IMR-90 (cell line): ENCODE results near the gene UNC13A. TPM values are rescaled to one million over a fixed set of nuclear protein-coding genes. Genes with fewer than 3 reads are reported as not detected.

Experiments
- ATAC-seq: fragments of 200-7000 bp; cut with Tn5 transposase; 2 replicates; pipeline ENCODE4 v1.9.1; 2020; ENCODE audit warnings: low read depth, mild to moderate bottlenecking, moderate library complexity
- BruUV-seq: library from RNA; stranded (reverse); fragments of 400-500 nt; replicated peaks from 2 replicates; lab custom pipeline; 2021; lab: Mats Ljungman, UMichigan
- CTCF ChIA-PET: fragments of 300-600 bp; formaldehyde crosslinking; extraction: SDS; loops from one replicate; lab custom pipeline; 2021; ENCODE audit warnings: antibody characterized with exemption; lab: Yijun Ruan, JAX
- POLR2A ChIA-PET: fragments of 300-600 bp; sonication (Branson Sonifier 250); formaldehyde crosslinking; loops from one replicate; lab custom pipeline; 2022; ENCODE audit warnings: antibody characterized with exemption; ENCODE audit not compliant: unreplicated experiment; lab: Charles Lee
- DNase-seq: peaks from one replicate; pipeline ENCODE4 v3.0.0; 2013
- H2AFZ ChIP-seq: replicated peaks from 2 replicates; pipeline ENCODE3; 2013; ENCODE audit warnings: low read length, mild to moderate bottlenecking; ENCODE audit not compliant: poor library complexity
- H2AK5ac ChIP-seq: 2 replicates; pipeline ENCODE4 v1.6.1; 2013; ENCODE audit warnings: low read depth, low read length, inconsistent platforms
- H2AK9ac ChIP-seq: replicated peaks from 2 replicates; pipeline ENCODE3; 2013; ENCODE audit warnings: mild to moderate bottlenecking, low read depth, low read length, moderate library complexity; ENCODE audit not compliant: poor library complexity
- H2BK120ac ChIP-seq: 2 replicates; pipeline ENCODE4 v1.6.1; 2013; ENCODE audit warnings: low read depth, low read length, inconsistent platforms
- H2BK15ac ChIP-seq: 3 replicates; pipeline ENCODE4 v1.6.1; 2013; ENCODE audit warnings: low read depth, low read length, inconsistent platforms
- H2BK20ac ChIP-seq: 2 replicates; pipeline ENCODE4 v1.6.1; 2013; ENCODE audit warnings: low read depth, mild to moderate bottlenecking, inconsistent platforms, low read length, moderate library complexity
- H2BK5ac ChIP-seq: 2 replicates; pipeline ENCODE4 v1.6.1; 2013; ENCODE audit warnings: mild to moderate bottlenecking, low read depth, low read length, inconsistent platforms; ENCODE audit not compliant: poor library complexity, severe bottlenecking
- H3K14ac ChIP-seq: replicated peaks from 2 replicates; pipeline ENCODE4 v1.6.1; 2013; ENCODE audit warnings: low read depth, low read length, inconsistent platforms
- H3K18ac ChIP-seq: 2 replicates; pipeline ENCODE4 v1.6.1; 2013; ENCODE audit warnings: low read depth, low read length, control low read depth
- H3K23ac ChIP-seq: 2 replicates; pipeline ENCODE4 v1.6.1; 2013; ENCODE audit warnings: low read depth, low read length, inconsistent platforms
- H3K27ac ChIP-seq: 2 replicates; pipeline ENCODE4 v1.5.1; 2013; ENCODE audit warnings: mild to moderate bottlenecking, control low read depth, low read length; ENCODE audit not compliant: insufficient read depth
- H3K27me3 ChIP-seq: 2 replicates; pipeline ENCODE4 v1.6.1; 2013; ENCODE audit warnings: low read length; ENCODE audit not compliant: control insufficient read depth, insufficient read depth
- H3K36me3 ChIP-seq: 2 replicates; pipeline ENCODE4 v1.6.1; 2013; ENCODE audit warnings: low read length, mixed read lengths; ENCODE audit not compliant: control insufficient read depth, insufficient read depth
- H3K4ac ChIP-seq: 2 replicates; pipeline ENCODE4 v1.6.1; 2013; ENCODE audit warnings: low read depth, low read length, inconsistent platforms
- H3K4me1 ChIP-seq: 2 replicates; pipeline ENCODE4 v1.6.1; 2013; ENCODE audit warnings: low read length, mixed read lengths; ENCODE audit not compliant: control insufficient read depth, insufficient read depth
- H3K4me2 ChIP-seq: 2 replicates; pipeline ENCODE4 v1.6.1; 2013; ENCODE audit warnings: low read depth, mild to moderate bottlenecking, control low read depth, low read length, moderate library complexity
- H3K4me3 ChIP-seq: 2 replicates; pipeline ENCODE4 v1.5.1; 2013; ENCODE audit warnings: low read depth, mild to moderate bottlenecking, control low read depth, low read length, moderate library complexity; ENCODE audit not compliant: insufficient read depth
- H3K56ac ChIP-seq: 2 replicates; pipeline ENCODE4 v1.6.1; 2013; ENCODE audit warnings: low read length, inconsistent platforms; ENCODE audit not compliant: insufficient read depth; ENCODE audit errors: extremely low read depth
- H3K79me1 ChIP-seq, 2 experiments: 2 replicates each; pipeline ENCODE4 v1.6.1; 2013; ENCODE audit warnings: low read length in 2 of 2, inconsistent platforms in 1 of 2, low read depth in 1 of 2
- H3K9ac ChIP-seq: 2 replicates; pipeline ENCODE4 v1.6.1; 2013; ENCODE audit warnings: low read depth, low read length, control low read depth
- H3K9me1 ChIP-seq: 2 replicates; pipeline ENCODE4 v1.6.1; 2013; ENCODE audit warnings: low read length, inconsistent platforms; ENCODE audit not compliant: insufficient read depth
- H3K9me3 ChIP-seq: 2 replicates; pipeline ENCODE4 v1.6.1; 2013; ENCODE audit warnings: low read length; ENCODE audit not compliant: control insufficient read depth, insufficient read depth
- H4K20me1 ChIP-seq: 2 replicates; pipeline ENCODE4 v1.6.1; 2013; ENCODE audit warnings: low read length, inconsistent platforms; ENCODE audit not compliant: insufficient read depth
- H4K5ac ChIP-seq: 2 replicates; pipeline ENCODE4 v1.6.1; 2013; ENCODE audit warnings: mild to moderate bottlenecking, low read depth, low read length, control low read depth
- H4K8ac ChIP-seq, 2 experiments: 2 replicates each; pipeline ENCODE4 v1.6.1; 2013; ENCODE audit warnings: low read depth in 2 of 2, low read length in 2 of 2, control low read depth in 1 of 2, inconsistent platforms in 1 of 2
- H4K91ac ChIP-seq: 2 replicates; pipeline ENCODE4 v1.6.1; 2013; ENCODE audit warnings: low read depth, low read length, inconsistent platforms; ENCODE audit not compliant: insufficient read depth
- BHLHE40 ChIP-seq: fragments of 150-350 bp; IDR thresholded peaks from 2 replicates; pipeline ENCODE4 v1.6.1; 2016; ENCODE audit warnings: mild to moderate bottlenecking, low read depth, low read length
- CEBPB ChIP-seq: IDR thresholded peaks from 2 replicates; pipeline ENCODE4 v1.6.1; 2012; ENCODE audit warnings: low read depth, low read length, improper control_type of control experiment
- CHD1 ChIP-seq: IDR thresholded peaks from 2 replicates; pipeline ENCODE4 v1.6.1; 2012; ENCODE audit warnings: low read depth, low read length, improper control_type of control experiment
- FOS ChIP-seq: fragments of 150-350 bp; IDR thresholded peaks from 2 replicates; pipeline ENCODE4 v1.6.1; 2016; ENCODE audit warnings: low read depth, low read length
- MAFK ChIP-seq: IDR thresholded peaks from 2 replicates; pipeline ENCODE4 v1.6.1; 2012; ENCODE audit warnings: low read depth, low read length, improper control_type of control experiment
- MAZ ChIP-seq: IDR thresholded peaks from 2 replicates; pipeline ENCODE4 v1.6.1; 2012; ENCODE audit warnings: low read depth, mild to moderate bottlenecking, low read length, improper control_type of control experiment, moderate library complexity, borderline replicate concordance
- NFE2L2 ChIP-seq: fragments of 150-350 bp; IDR thresholded peaks from 2 replicates; pipeline ENCODE4 v1.6.1; 2016; ENCODE audit warnings: low read depth, mild to moderate bottlenecking, low read length
- POLR2A ChIP-seq: IDR thresholded peaks from 2 replicates; pipeline ENCODE4 v1.6.1; 2012; ENCODE audit warnings: mild to moderate bottlenecking, low read depth, low read length
- RAD21 ChIP-seq: IDR thresholded peaks from 2 replicates; pipeline ENCODE4 v1.6.1; 2012; ENCODE audit warnings: low read length, improper control_type of control experiment
- RCOR1 ChIP-seq: IDR thresholded peaks from 2 replicates; pipeline ENCODE4 v1.6.1; 2012; ENCODE audit warnings: mild to moderate bottlenecking, low read length, improper control_type of control experiment; ENCODE audit not compliant: insufficient replicate concordance
- RFX5 ChIP-seq: IDR thresholded peaks from 2 replicates; pipeline ENCODE4 v1.8.0; 2012; ENCODE audit warnings: low read depth, mild to moderate bottlenecking, low read length, moderate library complexity
- SMC3 ChIP-seq: fragments of 150-350 bp; IDR thresholded peaks from 2 replicates; pipeline ENCODE4 v1.6.1; 2016; ENCODE audit warnings: low read depth, mild to moderate bottlenecking, antibody characterized with exemption, low read length, moderate library complexity
- USF2 ChIP-seq: fragments of 150-350 bp; IDR thresholded peaks from 2 replicates; pipeline ENCODE4 v1.6.1; 2017; ENCODE audit warnings: mild to moderate bottlenecking, antibody characterized with exemption, low read length, low read depth
- WGBS, 2 experiments: methylation state at CpG; one replicate each; pipeline versions ENCODE4 v1.1.5 to v1.1.7; 2013; ENCODE audit warnings: missing lambda C conversion rate in 2 of 2; ENCODE audit not compliant: insufficient read length in 1 of 2; ENCODE audit errors: extremely low coverage in 2 of 2; 5-methylcytosine and 5-hydroxymethylcytosine counted together
- dilution Hi-C: fragments of 300-500 bp; cut with HindIII; formaldehyde crosslinking; loops from one replicate; pipeline ENCODE4 v1.14.3; 2018; ENCODE audit warnings: low sequenced_read_pairs; ENCODE audit not compliant: unreplicated experiment
- in situ Hi-C: fragments of 300-500 bp; cut with MboI; formaldehyde crosslinking; loops from 3 replicates; pipeline ENCODE4 v1.14.3; 2019; ENCODE audit warnings: low sequenced_read_pairs, inconsistent platforms, mixed read lengths
- intact Hi-C: fragments of 100-400 bp; cut with micrococcal nuclease; formaldehyde crosslinking; loops from 2 replicates; pipeline ENCODE4 v1.10.0; 2022
- polyA plus RNA-seq, 3 experiments: library from polyadenylated mRNA; depleted of rRNA; stranded (reverse); fragments of >200 nt; gene quantifications; 2 replicates each; pipeline ENCODE4 v1.2.3, GENCODE V29; 2012; ENCODE audit warnings: low replicate concordance in 1 of 3
- total RNA-seq: library from RNA; depleted of rRNA; stranded (reverse); fragments of >200 nt; gene quantifications from 2 replicates; pipeline ENCODE4 v1.2.3, GENCODE V29; 2012

Gene UNC13A
- total and polyA plus RNA-seq, 2 of the 4 experiments (the other 2 are of a cell fraction) = 0.18 to 0.22 TPM

DNA sequence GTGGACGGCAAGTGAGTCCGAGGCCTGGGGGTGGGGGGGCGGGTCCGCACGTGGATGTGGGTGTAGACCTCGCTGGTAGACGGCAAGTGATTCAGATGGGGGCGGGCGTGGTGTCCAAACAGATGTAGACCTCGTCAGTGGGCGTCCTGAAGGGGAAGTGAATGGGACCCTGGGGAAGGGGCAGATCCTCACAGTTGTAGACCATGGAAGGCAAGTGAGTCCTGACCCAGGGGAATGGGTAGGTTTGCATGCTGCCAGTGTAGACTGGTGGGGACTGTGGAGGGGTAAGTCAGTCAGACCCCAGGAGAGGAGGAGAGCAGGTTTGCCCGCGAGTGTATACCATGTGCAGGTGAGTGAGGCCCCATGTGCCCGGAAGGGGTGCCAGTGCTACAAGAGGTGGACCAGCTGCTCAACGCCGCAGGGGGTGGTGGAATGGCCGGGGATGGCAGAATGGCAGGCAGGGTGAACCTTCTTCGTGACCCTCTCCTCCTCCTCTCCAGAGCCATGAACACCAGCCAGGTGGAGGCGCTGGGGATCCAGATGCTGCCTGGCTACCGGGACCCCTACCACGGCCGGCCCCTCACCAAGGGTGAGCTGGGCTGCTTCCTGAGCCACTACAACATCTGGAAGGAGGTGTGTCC is 110.6 kb downstream of the UNC13A start:
- Histone ChIP-seq H2BK20ac (no peak overlapping the region), H3K79me1 (peaks cover 9 to 18% of the 10 kb centered on the region in 2 experiments; a peak in 2 of 4 replicates), H4K5ac (no peak overlapping the region), H3K9me1 (peaks cover 10% of the 10 kb centered on the region; the same call in 1 of the 2 replicates), H3K27me3 (no peaks in the 10 kb centered on the region), H2BK5ac (no peak overlapping the region), H3K56ac (no peak overlapping the region), H2BK15ac (no peak overlapping the region), H3K4me3 (no peak overlapping the region), H4K91ac (no peak overlapping the region), H3K14ac (no peak overlapping the region), H3K36me3 (peaks cover 52% of the 10 kb centered on the region), H3K4ac (no peak overlapping the region), H2BK120ac (no peak overlapping the region), H2AK5ac (no peak overlapping the region), H3K9me3 (no peaks in the 10 kb centered on the region), H4K8ac (no peak overlapping the region), H3K23ac (no peak overlapping the region), H3K9ac (no peak overlapping the region), H4K20me1 (peaks cover 19% of the 10 kb centered on the region), H3K4me2 (no peak overlapping the region), H3K27ac (no peak overlapping the region), H3K18ac (no peak overlapping the region), H2AFZ (no peak overlapping the region), H2AK9ac (peak overlapping the region; percentile 55), H3K4me1 (no peaks in the 10 kb centered on the region)
- ChIA-PET CTCF (no interaction called here), POLR2A (interaction anchor here (0.6 kb wide), 1 partner anchor 981 kb away, joined by 4 read pairs; no protein-coding TSS in a partner anchor)
- BruUV-seq = no TSS peak
- WGBS, 2 experiments = no CpG with 5 or more reads among the region's 22 CpGs
- intact Hi-C loops = no loop called here
- in situ Hi-C loops = no loop called here
- TF ChIP-seq MAZ (no peak), RCOR1 (no peak), RAD21 (no peak), NFE2L2 (no peak), CEBPB (no peak), CHD1 (no peak), RFX5 (no peak), BHLHE40 (no peak), FOS (no peak), SMC3 (no peak), MAFK (no peak), POLR2A (no peak), USF2 (no peak)
- DNase-seq = no peak
- no peak for ATAC-seq
- dilution Hi-C loops = no loop called here
